A673 (cell line): Measurements from ENCODE around the gene LRBA. TPM values are rescaled to one million over a fixed set of nuclear protein-coding genes. Genes with fewer than 3 reads are reported as not detected.

Source experiments
- BruUV-seq: library from RNA; stranded (reverse); fragments of 400-500 nt; replicated peaks from 2 replicates; lab custom pipeline; 2021; lab: Mats Ljungman, UMichigan
- CTCF ChIA-PET: fragments of 300-600 bp; sonication (Branson Sonifier 250); formaldehyde crosslinking; loops from one replicate; lab custom pipeline; 2022; ENCODE audit warnings: antibody characterized with exemption; lab: Charles Lee
- POLR2A ChIA-PET: fragments of 300-600 bp; sonication (Branson Sonifier 250); formaldehyde crosslinking; loops from one replicate; lab custom pipeline; 2022; ENCODE audit warnings: antibody characterized with exemption; ENCODE audit not compliant: low non-redundant PET; lab: Charles Lee
- DNase-seq: peaks from one replicate; pipeline ENCODE4 v3.0.0-alpha.2; 2015; ENCODE audit warnings: low spot score
- H3K27ac ChIP-seq: fragments of 200-600 bp; sonication (generic); 2 replicates; pipeline ENCODE4 v1.5.1; 2016; ENCODE audit warnings: mixed run types, low read depth, mild to moderate bottlenecking, mixed read lengths, antibody characterized with exemption, low read length; ENCODE audit not compliant: poor library complexity, severe bottlenecking
- H3K27me3 ChIP-seq: fragments of 200-600 bp; sonication (generic); replicated peaks from 2 replicates; pipeline ENCODE4 v1.6.1; 2017; ENCODE audit warnings: mixed run types, low read depth, mild to moderate bottlenecking, mixed read lengths, antibody characterized with exemption, low read length; ENCODE audit not compliant: insufficient read depth, poor library complexity
- H3K36me3 ChIP-seq: fragments of 200-600 bp; sonication (generic); 2 replicates; pipeline ENCODE4 v1.6.1; 2016; ENCODE audit warnings: mixed run types, mild to moderate bottlenecking, mixed read lengths, antibody characterized with exemption, low read length; ENCODE audit not compliant: insufficient read depth, poor library complexity, severe bottlenecking
- H3K4me1 ChIP-seq: fragments of 200-600 bp; sonication (generic); 2 replicates; pipeline ENCODE4 v1.6.1; 2017; ENCODE audit warnings: mixed run types, mild to moderate bottlenecking, mixed read lengths, antibody characterized with exemption, low read length; ENCODE audit not compliant: insufficient read depth, poor library complexity, severe bottlenecking
- H3K4me3 ChIP-seq: fragments of 200-600 bp; sonication (generic); 2 replicates; pipeline ENCODE4 v1.5.1; 2016; ENCODE audit warnings: low read depth, mixed run types, mild to moderate bottlenecking, mixed read lengths, low read length; ENCODE audit not compliant: poor library complexity, severe bottlenecking
- H3K9me3 ChIP-seq: fragments of 200-600 bp; sonication (generic); 2 replicates; pipeline ENCODE4 v1.6.1; 2016; ENCODE audit warnings: mixed run types, low read depth, mild to moderate bottlenecking, mixed read lengths, antibody characterized with exemption, low read length; ENCODE audit not compliant: poor library complexity, severe bottlenecking
- EZH2 ChIP-seq: fragments of 200-600 bp; sonication (generic); IDR thresholded peaks from 2 replicates; pipeline ENCODE4 v1.6.1; 2017; ENCODE audit warnings: borderline replicate concordance, low read depth, mild to moderate bottlenecking, mixed read lengths, antibody characterized with exemption, low read length; ENCODE audit not compliant: poor library complexity, severe bottlenecking
- intact Hi-C: fragments of 100-400 bp; cut with micrococcal nuclease; formaldehyde crosslinking; loops from one replicate; pipeline ENCODE4 v1.10.0; 2022; ENCODE audit not compliant: unreplicated experiment
- total RNA-seq: library from RNA; stranded (reverse); gene quantifications from 2 replicates; pipeline ENCODE4 v1.2.3, GENCODE V29; 2021
- TF ChIP-seq, protein P1 (sequence below): fragments of 300-800, 200-600 bp; sonication (generic); conservative IDR thresholded peaks from 2 replicates; pipeline ENCODE4 v1.5.1; 2017; ENCODE audit warnings: low read depth, mild to moderate bottlenecking, antibody characterized with exemption, low read length, moderate library complexity, mixed read lengths

LRBA gene
- total RNA-seq, 1 experiment from 2014 or later: 35.7 TPM

GRCh38 chr4:150886597-150886996 is 128.5 kb downstream of the LRBA start:
- no peaks in the 10 kb centered on the region for H3K36me3 ChIP-seq
- H3K27me3 ChIP-seq: no peaks in the 10 kb centered on the region
- no peak overlapping the region for H3K27ac ChIP-seq
- H3K4me1 ChIP-seq: no peaks in the 10 kb centered on the region
- ChIA-PET CTCF (no interaction called here), POLR2A (no interaction called here)
- BruUV-seq: no TSS peak
- H3K4me3 ChIP-seq: no peak overlapping the region
- no peak for TF ChIP-seq EZH2
- TF ChIP-seq, protein P1, sequence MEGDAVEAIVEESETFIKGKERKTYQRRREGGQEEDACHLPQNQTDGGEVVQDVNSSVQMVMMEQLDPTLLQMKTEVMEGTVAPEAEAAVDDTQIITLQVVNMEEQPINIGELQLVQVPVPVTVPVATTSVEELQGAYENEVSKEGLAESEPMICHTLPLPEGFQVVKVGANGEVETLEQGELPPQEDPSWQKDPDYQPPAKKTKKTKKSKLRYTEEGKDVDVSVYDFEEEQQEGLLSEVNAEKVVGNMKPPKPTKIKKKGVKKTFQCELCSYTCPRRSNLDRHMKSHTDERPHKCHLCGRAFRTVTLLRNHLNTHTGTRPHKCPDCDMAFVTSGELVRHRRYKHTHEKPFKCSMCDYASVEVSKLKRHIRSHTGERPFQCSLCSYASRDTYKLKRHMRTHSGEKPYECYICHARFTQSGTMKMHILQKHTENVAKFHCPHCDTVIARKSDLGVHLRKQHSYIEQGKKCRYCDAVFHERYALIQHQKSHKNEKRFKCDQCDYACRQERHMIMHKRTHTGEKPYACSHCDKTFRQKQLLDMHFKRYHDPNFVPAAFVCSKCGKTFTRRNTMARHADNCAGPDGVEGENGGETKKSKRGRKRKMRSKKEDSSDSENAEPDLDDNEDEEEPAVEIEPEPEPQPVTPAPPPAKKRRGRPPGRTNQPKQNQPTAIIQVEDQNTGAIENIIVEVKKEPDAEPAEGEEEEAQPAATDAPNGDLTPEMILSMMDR: no peak
- H3K9me3 ChIP-seq: no peaks in the 10 kb centered on the region
- DNase-seq: no peak
- intact Hi-C loops: no loop called here

DNA sequence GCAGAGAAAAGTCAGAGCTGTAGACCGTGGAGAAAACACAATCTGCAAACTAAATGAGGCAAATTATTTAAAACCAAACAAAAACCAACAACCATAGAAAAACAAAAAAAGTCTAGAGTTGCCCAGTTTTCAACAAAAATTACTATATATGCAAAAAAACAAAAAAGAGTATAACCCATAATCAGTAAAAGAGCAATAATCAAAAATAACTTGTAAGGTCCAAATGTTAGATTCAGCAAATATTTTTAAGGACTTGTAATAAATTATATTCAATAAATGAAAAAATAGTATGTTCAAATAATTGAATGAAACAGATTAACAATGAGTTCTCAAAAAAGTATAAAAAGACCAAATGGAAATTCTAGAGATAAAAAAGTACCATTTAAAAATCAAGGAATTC is 130.5 kb downstream of the LRBA start:
- TF ChIP-seq, protein P1: no peak
- TF ChIP-seq EZH2: no peak
- ChIA-PET CTCF (no interaction called here), POLR2A (no interaction called here)
- no peak overlapping the region for H3K27ac ChIP-seq
- H3K4me3 ChIP-seq: no peak overlapping the region
- no peaks in the 10 kb centered on the region for H3K9me3 ChIP-seq
- H3K4me1 ChIP-seq: no peaks in the 10 kb centered on the region
- H3K27me3 ChIP-seq: no peaks in the 10 kb centered on the region
- no TSS peak for BruUV-seq
- DNase-seq: no peak
- intact Hi-C loops: no loop called here
- H3K36me3 ChIP-seq: peaks cover 3% of the 10 kb centered on the region

DNA sequence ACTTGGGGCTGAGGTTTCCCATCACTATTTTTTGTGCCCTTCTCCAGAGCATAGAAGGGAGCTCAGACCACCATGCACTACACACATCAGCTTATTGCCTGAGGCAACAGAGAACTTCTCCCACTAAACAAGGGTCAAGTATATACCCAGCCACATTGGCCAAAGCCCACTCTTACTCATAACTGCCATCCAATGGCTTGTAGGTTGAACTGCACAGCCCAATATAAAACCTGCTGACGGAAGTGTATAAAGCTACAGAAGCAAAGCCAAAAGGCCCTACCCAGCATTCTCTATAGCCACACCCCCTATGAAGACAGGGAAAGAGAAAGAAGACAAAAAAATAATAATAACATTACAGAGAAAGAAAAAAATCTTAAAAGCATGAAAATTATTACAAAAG is 139.7 kb downstream of the LRBA start:
- TF ChIP-seq EZH2: no peak
- TF ChIP-seq, protein P1: no peak
- Histone ChIP-seq H3K36me3 (peaks cover 3% of the 10 kb centered on the region), H3K9me3 (no peaks in the 10 kb centered on the region), H3K4me1 (no peaks in the 10 kb centered on the region), H3K27me3 (no peaks in the 10 kb centered on the region), H3K4me3 (no peak overlapping the region), H3K27ac (no peak overlapping the region)
- CTCF ChIA-PET: no interaction called here
- POLR2A ChIA-PET: no interaction called here
- no peak for DNase-seq
- no TSS peak for BruUV-seq
- intact Hi-C loops: no loop called here
